ENCODE measurements around the gene ALK. TPM values are rescaled to one million over a fixed set of nuclear protein-coding genes. Genes with fewer than 3 reads are reported as not detected.

Gene ALK
- polyA plus RNA-seq, 1 of the 3 experiments (the other 2 are of a cell fraction) = 0.30 TPM

DNA sequence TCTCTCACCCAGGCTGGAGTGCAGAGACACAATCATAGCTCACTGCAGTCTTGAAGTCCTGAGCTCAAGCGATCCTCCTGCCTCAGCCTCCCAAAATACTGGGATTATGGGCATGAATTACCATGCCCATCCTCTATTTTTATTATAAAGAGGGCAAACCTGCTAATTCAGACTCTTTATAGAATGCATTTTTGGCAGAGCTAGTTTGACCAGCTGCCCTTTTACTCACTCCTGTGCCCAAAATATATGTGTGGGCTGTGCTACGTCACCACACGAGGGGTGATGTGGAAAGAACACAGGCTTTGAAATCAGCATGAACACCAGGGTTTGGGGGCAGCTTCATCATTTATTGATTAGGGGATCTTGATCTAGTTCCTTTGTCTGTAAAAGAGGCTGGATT, 668.4 kb downstream of the ALK start (continued):
- TF ChIP-seq EP300 (IDR thresholded peaks at IDR 0.05; ENCODE audit: borderline replicate concordance in 1 of 2, low read depth in 1 of 2, low read length in 1 of 2) (no peak), NRF1 (IDR thresholded peaks at IDR 0.05; ENCODE audit: low read depth, low read length) (no peak), RXRA (IDR thresholded peaks at IDR 0.05; ENCODE audit: borderline replicate concordance, low read depth) (no peak), RCOR1 (IDR thresholded peaks at IDR 0.05; ENCODE audit: low read length) (no peak), RFX5 (IDR thresholded peaks at IDR 0.05; ENCODE audit: low read length) (no peak), YY1 (IDR thresholded peaks at IDR 0.05; ENCODE audit: low read depth) (no peak), POLR2AphosphoS5 (IDR thresholded peaks at IDR 0.05; ENCODE audit: low read depth, low read length) (no peak), MEF2A (IDR thresholded peaks at IDR 0.05; ENCODE audit: borderline replicate concordance, low read depth) (no peak), FOXM1 (IDR thresholded peaks at IDR 0.05; ENCODE audit: low read depth) (no peak)
- TF ChIP-seq, protein P1, sequence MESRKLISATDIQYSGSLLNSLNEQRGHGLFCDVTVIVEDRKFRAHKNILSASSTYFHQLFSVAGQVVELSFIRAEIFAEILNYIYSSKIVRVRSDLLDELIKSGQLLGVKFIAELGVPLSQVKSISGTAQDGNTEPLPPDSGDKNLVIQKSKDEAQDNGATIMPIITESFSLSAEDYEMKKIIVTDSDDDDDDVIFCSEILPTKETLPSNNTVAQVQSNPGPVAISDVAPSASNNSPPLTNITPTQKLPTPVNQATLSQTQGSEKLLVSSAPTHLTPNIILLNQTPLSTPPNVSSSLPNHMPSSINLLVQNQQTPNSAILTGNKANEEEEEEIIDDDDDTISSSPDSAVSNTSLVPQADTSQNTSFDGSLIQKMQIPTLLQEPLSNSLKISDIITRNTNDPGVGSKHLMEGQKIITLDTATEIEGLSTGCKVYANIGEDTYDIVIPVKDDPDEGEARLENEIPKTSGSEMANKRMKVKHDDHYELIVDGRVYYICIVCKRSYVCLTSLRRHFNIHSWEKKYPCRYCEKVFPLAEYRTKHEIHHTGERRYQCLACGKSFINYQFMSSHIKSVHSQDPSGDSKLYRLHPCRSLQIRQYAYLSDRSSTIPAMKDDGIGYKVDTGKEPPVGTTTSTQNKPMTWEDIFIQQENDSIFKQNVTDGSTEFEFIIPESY (IDR thresholded peaks at IDR 0.05; ENCODE audit: borderline replicate concordance, low read depth) = no peak

DNA sequence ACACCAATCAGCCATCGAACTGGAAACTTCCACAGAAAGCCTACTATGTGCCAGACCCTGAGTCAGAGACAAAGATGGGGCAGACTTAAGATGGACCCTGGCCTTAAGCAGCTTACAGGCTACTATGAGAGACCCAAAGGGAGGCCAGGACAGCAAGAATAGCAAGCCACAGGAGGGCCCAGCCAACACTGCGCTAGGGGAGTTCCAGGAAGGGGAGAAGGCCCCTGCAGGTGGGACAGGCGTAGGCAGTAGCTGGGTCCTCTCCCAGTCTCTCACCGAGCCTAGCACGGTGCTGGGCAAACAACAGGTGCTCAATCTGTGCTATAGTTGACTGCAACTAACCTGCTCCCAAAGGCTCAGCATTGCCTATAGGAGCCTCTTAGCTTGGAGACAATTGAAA, 670.0 kb downstream of the ALK start:
- Histone ChIP-seq H3K79me2 (ENCODE audit: insufficient read depth) (no peaks in the 10 kb centered on the region), H3K9ac (no peak overlapping the region), H3K27me3 (ENCODE audit: insufficient read depth) (peaks cover 6% of the 10 kb centered on the region; the same call in 1 of the 2 replicates), H3F3A (replicated peaks; ENCODE audit: insufficient read depth) (no peaks in the 10 kb centered on the region), H3K27ac (ENCODE audit: low read depth in 2 of 2, low read length in 1 of 2) (peak overlapping the region in 1 of 2 experiments; percentile 85; a peak in 1 of 4 replicates), H3K9me2 (no peaks in the 10 kb centered on the region), H3K4me2 (no peak overlapping the region), H4K20me1 (ENCODE audit: insufficient read depth) (no peaks in the 10 kb centered on the region), H3K4me1 (ENCODE audit: control insufficient read depth in 1 of 2, insufficient read depth in 2 of 2, low read depth in 1 of 2, low read length in 1 of 2) (peaks cover 0 to 47% of the 10 kb centered on the region in 2 experiments; a peak in 1 of 4 replicates), H3K9me3 (no peaks in the 10 kb centered on the region), H3K4me3 (ENCODE audit: low read depth in 2 of 2, low read length in 1 of 2) (no peak overlapping the region), H3K36me3 (replicated peaks in 1 of 2; ENCODE audit: control insufficient read depth in 1 of 2, insufficient read depth in 2 of 2, low read length in 1 of 2) (no peaks in the 10 kb centered on the region), H2AFZ (ENCODE audit: low read depth) (no peak overlapping the region)
- no peak for DNase-seq
- CTCF ChIA-PET = interaction anchor here (0.7 to 2.1 kb wide), 3 partner anchors 10 to 58 kb away, joined by 3 to 5 read pairs (median 3); no protein-coding TSS in a partner anchor
- TF ChIP-seq RAD21 (IDR thresholded peaks at IDR 0.05; ENCODE audit: low read length) (no peak), MXI1 (IDR thresholded peaks at IDR 0.05; ENCODE audit: low read depth, low read length) (no peak), SIN3A (IDR thresholded peaks at IDR 0.05; ENCODE audit: borderline replicate concordance, low read depth, low read length) (no peak), NFIC (IDR thresholded peaks at IDR 0.05; ENCODE audit: borderline replicate concordance) (no peak), RXRA (IDR thresholded peaks at IDR 0.05; ENCODE audit: borderline replicate concordance, low read depth) (no peak), GATA2 (CRISPR knock-in tag; IDR thresholded peaks at IDR 0.05) (no peak), RCOR1 (IDR thresholded peaks at IDR 0.05; ENCODE audit: low read length) (no peak), FOSL2 (IDR thresholded peaks at IDR 0.05; ENCODE audit: borderline replicate concordance, low read depth) (no peak), FOXJ3 (CRISPR knock-in tag; IDR thresholded peaks at IDR 0.05) (no peak), TCF12 (IDR thresholded peaks at IDR 0.05) (no peak)
- TF ChIP-seq, protein P2, sequence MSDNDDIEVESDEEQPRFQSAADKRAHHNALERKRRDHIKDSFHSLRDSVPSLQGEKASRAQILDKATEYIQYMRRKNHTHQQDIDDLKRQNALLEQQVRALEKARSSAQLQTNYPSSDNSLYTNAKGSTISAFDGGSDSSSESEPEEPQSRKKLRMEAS (IDR thresholded peaks at IDR 0.05; ENCODE audit: low read depth) = no peak
- TF ChIP-seq, protein P3, sequence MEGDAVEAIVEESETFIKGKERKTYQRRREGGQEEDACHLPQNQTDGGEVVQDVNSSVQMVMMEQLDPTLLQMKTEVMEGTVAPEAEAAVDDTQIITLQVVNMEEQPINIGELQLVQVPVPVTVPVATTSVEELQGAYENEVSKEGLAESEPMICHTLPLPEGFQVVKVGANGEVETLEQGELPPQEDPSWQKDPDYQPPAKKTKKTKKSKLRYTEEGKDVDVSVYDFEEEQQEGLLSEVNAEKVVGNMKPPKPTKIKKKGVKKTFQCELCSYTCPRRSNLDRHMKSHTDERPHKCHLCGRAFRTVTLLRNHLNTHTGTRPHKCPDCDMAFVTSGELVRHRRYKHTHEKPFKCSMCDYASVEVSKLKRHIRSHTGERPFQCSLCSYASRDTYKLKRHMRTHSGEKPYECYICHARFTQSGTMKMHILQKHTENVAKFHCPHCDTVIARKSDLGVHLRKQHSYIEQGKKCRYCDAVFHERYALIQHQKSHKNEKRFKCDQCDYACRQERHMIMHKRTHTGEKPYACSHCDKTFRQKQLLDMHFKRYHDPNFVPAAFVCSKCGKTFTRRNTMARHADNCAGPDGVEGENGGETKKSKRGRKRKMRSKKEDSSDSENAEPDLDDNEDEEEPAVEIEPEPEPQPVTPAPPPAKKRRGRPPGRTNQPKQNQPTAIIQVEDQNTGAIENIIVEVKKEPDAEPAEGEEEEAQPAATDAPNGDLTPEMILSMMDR (IDR thresholded peaks at IDR 0.05) = no peak
- TF ChIP-seq, protein P4, sequence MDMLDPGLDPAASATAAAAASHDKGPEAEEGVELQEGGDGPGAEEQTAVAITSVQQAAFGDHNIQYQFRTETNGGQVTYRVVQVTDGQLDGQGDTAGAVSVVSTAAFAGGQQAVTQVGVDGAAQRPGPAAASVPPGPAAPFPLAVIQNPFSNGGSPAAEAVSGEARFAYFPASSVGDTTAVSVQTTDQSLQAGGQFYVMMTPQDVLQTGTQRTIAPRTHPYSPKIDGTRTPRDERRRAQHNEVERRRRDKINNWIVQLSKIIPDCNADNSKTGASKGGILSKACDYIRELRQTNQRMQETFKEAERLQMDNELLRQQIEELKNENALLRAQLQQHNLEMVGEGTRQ (IDR thresholded peaks at IDR 0.05; ENCODE audit: borderline replicate concordance, low read depth, low read length) = no peak
- POLR2A ChIA-PET = interaction anchor here (2.2 kb wide), 1 partner anchor 11 kb away, joined by 10 read pairs; no protein-coding TSS in a partner anchor
- WGBS (ENCODE audit: low lambda C conversion rate) = 59% methylated on average over 4 of the region's 5 CpGs
